ENCODE measurements around the gene P2RY2.
"Not testable (repeated sequence)": the region's sequence is repeated elsewhere in the genome, so short reads cannot be mapped to it uniquely, and the experiment has no call there.

P2RY2 gene

DNA sequence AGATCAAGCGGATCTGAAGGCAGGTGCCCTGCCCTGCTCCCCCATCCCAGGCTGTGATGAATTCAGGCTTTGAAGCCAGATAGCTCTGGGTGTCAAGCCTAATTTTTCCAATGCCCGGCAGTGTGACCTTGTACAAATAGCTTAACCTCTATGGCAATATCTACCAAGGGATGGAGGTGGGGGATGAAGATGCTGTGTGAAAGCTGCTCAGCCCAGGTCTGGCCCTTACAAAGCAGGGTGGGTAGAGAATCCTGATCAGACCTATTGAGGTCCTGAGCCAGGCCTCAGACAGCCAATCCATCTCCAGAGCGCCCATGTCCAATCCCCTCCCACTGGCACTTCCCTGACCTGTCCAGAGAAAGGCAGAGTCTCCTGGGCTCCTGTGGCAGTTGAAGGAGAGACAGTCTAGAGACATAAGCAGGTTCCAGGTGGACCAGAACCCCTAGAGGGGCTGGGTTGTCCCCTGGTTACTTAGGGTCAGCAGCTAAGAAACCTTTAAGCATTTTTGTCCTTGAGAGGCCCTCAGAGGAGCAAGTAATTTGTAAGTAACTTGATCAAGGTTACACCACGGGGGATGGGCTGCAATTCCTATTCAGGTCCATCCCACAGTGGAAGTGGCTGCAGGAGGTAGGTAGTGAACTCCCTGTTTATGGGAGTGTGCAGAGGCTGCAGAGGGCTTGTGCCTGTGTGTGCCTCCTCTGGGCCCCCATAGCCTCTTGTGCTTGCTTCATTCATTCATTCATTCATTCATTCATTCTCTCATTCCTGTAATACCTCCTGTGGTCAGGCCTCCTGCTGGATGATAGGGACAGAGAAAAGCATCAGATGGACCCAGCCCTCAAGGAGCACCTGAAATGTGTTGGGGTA lies 10.4 kb downstream of the P2RY2 start:
- no peak for DNase-seq (ENCODE audit: low spot score)

GRCh38 chr11:73229321-73229895 lies 11.3 kb downstream of the P2RY2 start:
- DNase-seq (ENCODE audit: low spot score): no peak

- no peak for DNase-seq (ENCODE audit: low spot score)
Observed at GRCh38 chr11:73229896-73230875, 12.1 kb downstream of the P2RY2 start.

GRCh38 chr11:73230931-73231330 lies 12.8 kb downstream of the P2RY2 start:
- no peak for DNase-seq (ENCODE audit: low spot score)

DNA sequence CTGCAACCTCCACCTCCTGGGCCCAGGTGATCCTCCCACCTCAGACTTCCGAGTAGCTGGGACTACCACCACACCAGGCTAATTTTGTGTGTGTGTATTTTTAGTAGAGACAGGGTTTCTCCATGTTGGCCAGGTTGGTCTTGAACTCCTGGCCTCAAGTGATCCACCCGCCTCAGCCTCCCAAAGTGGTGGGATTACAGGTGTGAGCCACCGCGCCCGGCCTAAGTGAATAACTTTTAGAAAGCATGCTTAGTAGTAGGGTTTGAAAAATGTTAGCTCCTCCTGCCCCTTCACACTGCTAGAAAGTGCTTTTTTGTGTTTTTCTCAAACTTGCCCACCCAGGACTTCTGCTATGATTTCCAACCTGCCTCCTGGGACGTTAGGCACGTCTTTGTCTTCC lies 14.4 kb downstream of the P2RY2 start:
- DNase-seq (ENCODE audit: low spot score): not testable (repeated sequence)

DNA sequence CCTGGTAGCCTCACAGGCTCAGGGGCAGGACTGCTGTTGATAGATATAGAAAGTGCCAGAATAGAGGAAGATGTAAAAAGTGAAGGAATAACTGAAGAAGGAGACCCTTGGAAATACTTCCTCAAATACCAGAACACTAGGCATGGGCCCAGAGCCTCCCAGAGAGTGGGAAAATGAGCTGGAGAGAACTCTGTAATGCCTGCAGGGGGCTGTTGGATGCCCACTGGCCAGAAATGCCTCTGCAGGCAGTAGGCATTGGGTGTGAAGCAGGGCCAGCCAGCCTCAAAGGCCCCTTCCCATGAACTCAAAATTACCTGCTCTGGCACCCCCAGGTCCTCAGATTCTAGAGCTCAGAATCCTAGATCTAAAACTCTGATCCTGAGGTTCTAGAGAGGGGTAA lies 15.1 kb downstream of the P2RY2 start:
- DNase-seq (ENCODE audit: low spot score): no peak

- DNase-seq (ENCODE audit: low spot score): no peak
Observed at GRCh38 chr11:73233692-73234470, 15.8 kb downstream of the P2RY2 start.

- no peak for DNase-seq (ENCODE audit: low spot score)
Observed at GRCh38 chr11:73234471-73235181, 16.5 kb downstream of the P2RY2 start.

DNA sequence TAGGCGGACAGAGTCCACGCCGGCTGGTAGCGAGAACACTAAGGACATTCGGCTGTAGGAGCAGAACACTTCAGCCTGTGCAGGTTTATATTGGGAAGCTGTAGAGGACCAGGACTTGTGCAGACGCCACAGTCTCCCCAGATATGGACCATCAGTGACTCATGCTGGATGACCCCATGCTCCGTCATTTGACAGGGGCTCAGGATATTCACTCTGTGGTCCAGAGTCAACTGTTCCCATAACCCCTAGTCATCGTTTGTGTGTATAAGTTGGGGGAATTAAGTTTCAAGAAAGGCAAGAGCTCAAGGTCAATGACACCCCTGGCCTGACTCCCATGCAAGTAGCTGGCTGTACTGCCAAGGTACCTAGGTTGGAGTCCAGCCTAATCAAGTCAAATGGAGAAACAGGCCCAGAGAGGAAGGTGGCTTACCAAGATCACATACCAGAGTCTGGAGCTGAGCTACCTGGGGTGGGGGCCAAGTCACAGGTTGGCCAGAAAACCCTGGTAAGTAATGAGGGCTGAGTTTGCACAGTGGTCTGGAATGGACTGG lies 17.2 kb downstream of the P2RY2 start:
- DNase-seq (ENCODE audit: low spot score): no peak

GRCh38 chr11:73236205-73236765 lies 18.2 kb downstream of the P2RY2 start:
- DNase-seq (ENCODE audit: low spot score): no peak

GRCh38 chr11:73236854-73237253 lies 18.8 kb downstream of the P2RY2 start:
- DNase-seq (ENCODE audit: low spot score): peak; percentile 15

DNA sequence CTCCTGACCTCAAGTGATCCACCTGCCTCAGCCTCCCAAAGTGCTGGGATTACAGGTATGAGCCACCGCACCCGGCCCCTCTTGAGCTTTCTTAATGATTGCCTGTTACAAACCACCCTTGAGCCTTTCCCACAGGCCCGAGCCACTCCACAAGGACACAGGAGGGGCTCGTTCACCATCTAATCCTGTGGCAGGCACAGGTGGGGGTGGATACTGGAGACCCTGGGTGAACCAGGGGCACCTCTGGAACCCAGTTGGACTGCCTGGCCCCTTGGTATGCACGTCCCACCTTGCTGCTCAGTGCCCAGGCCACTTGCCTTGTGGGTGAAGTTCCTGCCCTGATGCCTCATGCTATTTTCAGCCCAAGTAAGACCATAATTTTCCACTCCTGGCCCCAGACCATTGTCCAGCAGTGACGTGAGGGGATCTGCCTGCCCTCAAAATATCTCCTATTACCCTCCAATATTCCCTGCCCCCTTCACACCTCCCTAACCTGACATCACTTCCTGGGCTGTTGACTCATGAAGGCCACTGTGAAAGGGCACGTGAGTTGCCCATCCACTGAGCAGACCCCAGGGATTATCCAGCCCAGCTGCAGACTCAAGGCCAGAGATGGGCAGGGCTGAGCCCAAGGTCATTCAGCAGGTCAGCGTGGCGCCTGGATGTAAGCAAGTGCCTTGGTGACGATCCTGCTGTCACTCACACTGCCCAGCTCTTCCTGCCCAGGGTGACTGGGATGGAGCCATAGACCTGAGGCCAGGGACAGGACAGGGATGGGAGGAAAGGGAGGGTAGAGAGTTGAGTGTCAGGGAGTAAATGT lies 19.6 kb downstream of the P2RY2 start:
- no peak for DNase-seq (ENCODE audit: low spot score)

DNA sequence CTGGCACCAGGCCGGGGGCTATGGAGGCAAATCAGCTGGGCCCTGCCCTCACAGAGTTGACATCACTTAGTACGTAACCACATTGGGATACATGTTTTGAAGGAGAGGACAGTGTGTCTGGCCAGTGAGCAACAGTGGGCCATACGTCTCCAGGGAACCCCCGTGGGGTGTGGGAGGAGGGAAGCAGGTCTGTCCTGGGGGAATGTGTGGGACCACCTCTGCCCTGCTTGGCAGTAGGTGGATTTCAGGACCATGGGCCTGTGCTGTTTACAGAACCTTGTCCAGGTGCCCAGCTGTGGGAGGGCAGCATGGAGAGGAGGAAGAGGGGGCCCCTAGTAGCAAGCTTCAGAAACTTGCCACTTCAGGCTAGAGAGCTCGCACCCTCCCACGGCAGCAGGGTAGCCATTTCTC lies 21.0 kb downstream of the P2RY2 start:
- DNase-seq (ENCODE audit: low spot score): no peak

DNA sequence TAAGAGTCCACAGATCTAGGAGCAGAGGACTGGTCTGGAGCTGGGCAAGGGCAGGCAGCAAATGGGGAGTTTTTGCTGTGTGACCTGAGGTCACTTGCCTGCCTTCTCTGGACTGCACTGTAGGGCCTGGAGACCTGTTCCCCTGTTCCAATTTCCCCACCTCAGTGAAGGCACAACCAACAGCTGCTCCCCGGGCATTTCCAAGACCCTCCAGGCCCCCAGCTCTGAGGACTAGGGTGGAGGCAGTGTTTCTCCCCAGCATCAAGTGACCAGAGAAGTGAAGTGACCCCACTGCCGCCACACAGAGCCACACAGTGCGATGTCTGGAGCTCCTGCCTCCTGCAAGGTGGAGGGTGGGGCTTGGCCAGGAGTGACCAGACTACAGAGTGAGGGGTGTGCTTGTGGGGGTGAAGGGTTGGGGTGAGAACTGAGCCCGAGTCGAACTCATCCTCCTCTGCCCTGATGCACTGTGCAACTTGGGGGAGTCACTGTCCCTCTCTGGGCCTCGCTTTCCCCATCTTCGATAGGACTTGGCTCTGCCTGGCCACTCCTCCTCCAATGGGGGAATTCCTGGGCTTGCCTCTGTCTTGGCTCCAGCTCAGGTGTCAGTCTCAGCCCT lies 21.6 kb downstream of the P2RY2 start:
- DNase-seq (ENCODE audit: low spot score): no peak

- DNase-seq (ENCODE audit: low spot score): no peak
Observed at GRCh38 chr11:73240190-73240781, 22.2 kb downstream of the P2RY2 start.

- no peak for DNase-seq (ENCODE audit: low spot score)
Observed at GRCh38 chr11:73241300-73241699, 23.2 kb downstream of the P2RY2 start.

DNA sequence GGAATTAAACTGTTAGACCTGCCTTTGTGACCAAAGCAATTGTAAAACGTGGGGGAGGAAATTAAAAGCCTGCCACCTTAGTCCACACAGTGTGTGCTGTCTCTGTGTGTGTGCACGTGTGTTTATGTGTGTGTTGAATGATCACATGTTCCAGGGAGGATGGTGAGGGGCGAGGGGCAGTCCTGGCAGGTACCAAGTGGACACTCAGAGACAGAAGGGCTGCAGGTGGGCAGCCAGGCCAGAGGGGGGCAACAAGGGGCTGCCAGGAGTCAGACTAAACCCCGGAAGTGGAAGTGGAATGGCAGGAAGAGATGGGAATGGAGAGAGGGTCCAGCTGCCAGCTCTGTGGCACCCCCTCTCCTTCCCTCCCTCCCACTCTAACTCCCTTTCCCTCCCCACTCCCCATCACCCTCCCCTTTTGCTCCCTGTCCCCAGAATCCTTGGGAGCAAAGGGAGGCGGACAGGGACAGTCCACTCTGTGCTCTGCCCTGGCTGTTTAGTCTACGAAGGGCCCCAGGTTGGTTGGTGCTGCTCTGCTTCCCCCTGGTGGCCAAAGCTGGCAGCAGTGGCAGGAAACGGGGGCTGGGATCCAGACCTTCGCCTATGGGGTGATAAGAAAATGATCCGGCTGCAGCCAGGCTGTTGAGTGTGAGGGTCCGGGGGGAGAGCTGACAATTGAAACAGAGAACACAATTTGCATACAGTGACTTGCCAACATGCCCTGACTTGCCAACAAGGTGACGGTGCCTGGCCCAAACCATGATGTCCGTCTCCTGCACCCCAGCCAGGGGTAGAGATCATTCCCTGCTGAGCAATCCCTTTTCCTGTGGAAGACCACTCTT lies 24.4 kb downstream of the P2RY2 start:
- DNase-seq (ENCODE audit: low spot score): peak; percentile 58

DNA sequence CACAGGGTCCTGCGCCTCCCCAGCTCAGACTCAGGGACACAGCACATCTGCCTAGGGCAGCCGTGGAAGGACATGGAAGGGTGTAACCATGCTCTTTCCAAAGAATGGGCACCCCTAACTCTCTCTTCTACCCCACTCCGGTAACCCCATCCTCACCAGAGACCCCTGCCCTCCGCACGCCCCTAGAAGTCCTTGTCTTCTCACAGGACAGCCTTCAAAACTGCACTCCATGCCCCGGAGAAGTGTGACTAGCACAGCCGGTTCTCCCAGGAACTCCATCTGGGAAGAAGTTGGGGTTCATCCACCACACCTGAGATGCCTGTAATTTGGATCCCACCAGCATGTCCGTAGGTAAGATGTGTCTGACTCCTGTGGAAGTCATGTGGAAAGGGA lies 25.0 kb downstream of the P2RY2 start:
- no peak for DNase-seq (ENCODE audit: low spot score)

Measured in pons (tissue), 1 donor.